ENCODE measurements around the gene CHRM2.

Gene CHRM2

GRCh38 chr7:136925044-136925443 is 56.6 kb downstream of the CHRM2 start:
- Histone ChIP-seq H3K27me3 (ENCODE audit: insufficient read depth, poor library complexity, severe bottlenecking) (no peaks in the 10 kb centered on the region), H3K27ac (replicated peaks) (no peak overlapping the region), H3K4me3 (replicated peaks; ENCODE audit: insufficient read depth, low read length) (no peak overlapping the region)
- DNase-seq (ENCODE audit: low read depth in 1 of 2, low spot score in 1 of 2): no peak
- TF ChIP-seq CTCF (IDR thresholded peaks at IDR 0.05; ENCODE audit: insufficient read depth, low read length) (no peak), REST (IDR thresholded peaks at IDR 0.05; ENCODE audit: insufficient replicate concordance, low read depth) (no peak), GABPA (IDR thresholded peaks at IDR 0.05; ENCODE audit: low read depth) (no peak), SPI1 (IDR thresholded peaks at IDR 0.05; ENCODE audit: borderline replicate concordance, low read depth) (no peak), POLR2AphosphoS5 (IDR thresholded peaks at IDR 0.05; ENCODE audit: low read depth) (no peak)

- no peak for TF ChIP-seq GABPA (IDR thresholded peaks at IDR 0.05; ENCODE audit: low read depth)
- no peak for TF ChIP-seq POLR2AphosphoS5 (IDR thresholded peaks at IDR 0.05; ENCODE audit: low read depth)
- no peak for TF ChIP-seq SPI1 (IDR thresholded peaks at IDR 0.05; ENCODE audit: borderline replicate concordance, low read depth)
- TF ChIP-seq CTCF (IDR thresholded peaks at IDR 0.05; ENCODE audit: insufficient read depth, low read length): no peak
- no peak for TF ChIP-seq REST (IDR thresholded peaks at IDR 0.05; ENCODE audit: insufficient replicate concordance, low read depth)
- Histone ChIP-seq H3K4me3 (replicated peaks; ENCODE audit: insufficient read depth, low read length) (no peak overlapping the region), H3K27ac (replicated peaks) (no peak overlapping the region), H3K27me3 (ENCODE audit: insufficient read depth, poor library complexity, severe bottlenecking) (no peaks in the 10 kb centered on the region)
- no peak for DNase-seq (ENCODE audit: low read depth in 1 of 2, low spot score in 1 of 2)
These were observed 57.1 kb downstream of the CHRM2 start for GRCh38 chr7:136925556-136925955.

GRCh38 chr7:136931169-136931867 is 62.9 kb downstream of the CHRM2 start:
- H3K27ac ChIP-seq (replicated peaks): no peak overlapping the region
- DNase-seq (ENCODE audit: low read depth in 1 of 2, low spot score in 1 of 2): no peak
- H3K27me3 ChIP-seq (ENCODE audit: insufficient read depth, poor library complexity, severe bottlenecking): no peaks in the 10 kb centered on the region
- no peak overlapping the region for H3K4me3 ChIP-seq (replicated peaks; ENCODE audit: insufficient read depth, low read length)
- no peak for TF ChIP-seq REST (IDR thresholded peaks at IDR 0.05; ENCODE audit: insufficient replicate concordance, low read depth)
- TF ChIP-seq SPI1 (IDR thresholded peaks at IDR 0.05; ENCODE audit: borderline replicate concordance, low read depth): no peak
- no peak for TF ChIP-seq POLR2AphosphoS5 (IDR thresholded peaks at IDR 0.05; ENCODE audit: low read depth)
- no peak for TF ChIP-seq GABPA (IDR thresholded peaks at IDR 0.05; ENCODE audit: low read depth)
- TF ChIP-seq CTCF (IDR thresholded peaks at IDR 0.05; ENCODE audit: insufficient read depth, low read length): no peak

Measured in HL-60 (cell line).